ENCODE results near the gene GRK5.

GRCh38 chr10:119479532-119479931 lies 272.2 kb downstream of the GRK5 start:
- no peak for TF ChIP-seq CTCF (IDR thresholded peaks at IDR 0.05; ENCODE audit: low read depth, low read length, poor library complexity, severe bottlenecking)
- no peak for TF ChIP-seq EZH2phosphoT487 (IDR thresholded peaks at IDR 0.05; ENCODE audit: borderline replicate concordance, low read length)
